Gastrocnemius medialis (tissue), 4 donors: ENCODE results near the gene TERT. TPM values are rescaled to one million over a fixed set of nuclear protein-coding genes. Genes with fewer than 3 reads are reported as not detected.

Experiments
- ATAC-seq, 2 donors: fragments of 150-250 bp; one replicate each; pipeline ENCODE4 v1.9.1; 2016
- DNase-seq, 2 donors: peaks; one replicate each; pipeline ENCODE4 v3.0.0-alpha.2; 2019
- H3K27ac ChIP-seq, 4 donors: fragments of 200-600 bp; sonication (generic); 1 replicate in 1 of 4; 2 replicates in 3 of 4; pipeline ENCODE4 v1.5.1; 2016 to 2018; ENCODE audit warnings: mild to moderate bottlenecking in 2 of 4, moderate library complexity in 1 of 4
- H3K27me3 ChIP-seq, 3 donors: fragments of 200-600 bp; sonication (generic) in 2 of 3; 1 replicate in 1 of 3; 2 replicates in 2 of 3; pipeline versions ENCODE4 v1.5.1 to v1.6.0; 2016 to 2019; ENCODE audit warnings: mild to moderate bottlenecking in 1 of 3, moderate library complexity in 1 of 3
- H3K36me3 ChIP-seq, 2 donors: fragments of 200-600 bp; sonication (generic) in 1 of 2; one replicate each; pipeline ENCODE4 v1.5.1; 2017 to 2018
- H3K4me1 ChIP-seq, 2 donors: fragments of 200-600 bp; sonication (generic) in 1 of 2; one replicate each; pipeline ENCODE4 v1.5.1; 2016 to 2017; ENCODE audit warnings: mild to moderate bottlenecking in 2 of 2
- H3K4me3 ChIP-seq, 4 donors: fragments of 200-600 bp; sonication (generic) in 3 of 4; 1 replicate in 1 of 4; 2 replicates in 3 of 4; pipeline ENCODE4 v1.5.1; 2016 to 2019; ENCODE audit warnings: mild to moderate bottlenecking in 2 of 4
- H3K9me3 ChIP-seq, 3 donors: fragments of 200-600 bp; sonication (generic) in 2 of 3; 1 replicate in 1 of 3; 2 replicates in 2 of 3; pipeline ENCODE4 v1.5.1; 2016 to 2019
- POLR2A ChIP-seq, 2 donors: fragments of 450-650 bp; IDR thresholded peaks; one replicate each; pipeline ENCODE4 v1.6.1; 2017; ENCODE audit warnings: antibody characterized with exemption in 2 of 2, mild to moderate bottlenecking in 2 of 2, moderate library complexity in 2 of 2
- in situ Hi-C, 4 donors: fragments of 200-750 bp; cut with MboI; loops; one replicate each; pipeline versions ENCODE4 v1.15.0 to v1.8.0; 2017; ENCODE audit warnings: low sequenced_read_pairs in 4 of 4
- intact Hi-C: fragments of 100-400 bp; cut with DNase I; formaldehyde crosslinking; loops from one replicate; pipeline ENCODE4 v1.15.1; 2023; ENCODE audit warnings: low total_unique reads
- total RNA-seq, 4 donors: library from RNA; depleted of rRNA; stranded (reverse); fragments of >200 nt; gene quantifications; one replicate each; pipeline versions ENCODE4 v1.1.0 to v1.2.3, GENCODE V29; 2016
- TF ChIP-seq, protein P1 (sequence below), 5 experiments: fragments of 450-650 bp in 3 of 5; fragments of 200-600 bp in 2 of 5; sonication (generic) in 2 of 5; IDR thresholded peaks in 4 of 5; conservative IDR thresholded peaks in 1 of 5; 1 replicate in 4 of 5; 2 replicates in 1 of 5; pipeline ENCODE4 v1.5.1; 2016 to 2019; ENCODE audit warnings: antibody characterized with exemption in 5 of 5, mild to moderate bottlenecking in 3 of 5, moderate library complexity in 3 of 5

Gene TERT
- total RNA-seq, 4 donors from 2014 or later: not detected

DNA sequence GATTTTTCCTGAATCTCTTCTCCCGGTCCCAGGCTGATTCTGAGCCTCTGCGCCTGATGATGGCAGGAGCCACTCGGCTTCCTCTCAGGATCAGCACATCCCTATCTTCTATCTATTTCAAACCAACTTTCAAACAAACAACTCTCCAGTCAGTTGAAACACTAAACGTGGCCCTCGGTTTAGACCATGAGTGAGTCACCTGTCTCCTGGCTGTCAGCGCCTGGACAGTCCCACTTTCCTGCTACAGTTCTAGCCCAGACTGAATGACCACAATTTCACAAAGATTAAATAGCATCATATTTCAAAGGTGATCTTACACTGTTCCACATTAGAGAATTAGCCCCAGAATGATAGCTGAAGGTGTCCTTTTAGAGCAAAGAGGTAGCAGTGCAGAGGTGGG, 87.3 kb downstream of the TERT start:
- no peak overlapping the region for H3K4me3 ChIP-seq
- no peak for DNase-seq
- intact Hi-C loops (no loop called here), in situ Hi-C loops (no loop called here)
- TF ChIP-seq, protein P1, sequence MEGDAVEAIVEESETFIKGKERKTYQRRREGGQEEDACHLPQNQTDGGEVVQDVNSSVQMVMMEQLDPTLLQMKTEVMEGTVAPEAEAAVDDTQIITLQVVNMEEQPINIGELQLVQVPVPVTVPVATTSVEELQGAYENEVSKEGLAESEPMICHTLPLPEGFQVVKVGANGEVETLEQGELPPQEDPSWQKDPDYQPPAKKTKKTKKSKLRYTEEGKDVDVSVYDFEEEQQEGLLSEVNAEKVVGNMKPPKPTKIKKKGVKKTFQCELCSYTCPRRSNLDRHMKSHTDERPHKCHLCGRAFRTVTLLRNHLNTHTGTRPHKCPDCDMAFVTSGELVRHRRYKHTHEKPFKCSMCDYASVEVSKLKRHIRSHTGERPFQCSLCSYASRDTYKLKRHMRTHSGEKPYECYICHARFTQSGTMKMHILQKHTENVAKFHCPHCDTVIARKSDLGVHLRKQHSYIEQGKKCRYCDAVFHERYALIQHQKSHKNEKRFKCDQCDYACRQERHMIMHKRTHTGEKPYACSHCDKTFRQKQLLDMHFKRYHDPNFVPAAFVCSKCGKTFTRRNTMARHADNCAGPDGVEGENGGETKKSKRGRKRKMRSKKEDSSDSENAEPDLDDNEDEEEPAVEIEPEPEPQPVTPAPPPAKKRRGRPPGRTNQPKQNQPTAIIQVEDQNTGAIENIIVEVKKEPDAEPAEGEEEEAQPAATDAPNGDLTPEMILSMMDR (IDR thresholded peaks at IDR 0.05 in 4 of 5, conservative IDR thresholded peaks at IDR 0.05 in 1 of 5): no peak
- TF ChIP-seq POLR2A (IDR thresholded peaks at IDR 0.05): no peak
- no peaks in the 10 kb centered on the region for H3K36me3 ChIP-seq
- H3K27ac ChIP-seq: no peak overlapping the region
- ATAC-seq: no peak
- no peaks in the 10 kb centered on the region for H3K9me3 ChIP-seq
- H3K27me3 ChIP-seq: peaks cover 3 to 9% (median 6%) of the 10 kb centered on the region in 3 donors
- H3K4me1 ChIP-seq: no peaks in the 10 kb centered on the region

DNA sequence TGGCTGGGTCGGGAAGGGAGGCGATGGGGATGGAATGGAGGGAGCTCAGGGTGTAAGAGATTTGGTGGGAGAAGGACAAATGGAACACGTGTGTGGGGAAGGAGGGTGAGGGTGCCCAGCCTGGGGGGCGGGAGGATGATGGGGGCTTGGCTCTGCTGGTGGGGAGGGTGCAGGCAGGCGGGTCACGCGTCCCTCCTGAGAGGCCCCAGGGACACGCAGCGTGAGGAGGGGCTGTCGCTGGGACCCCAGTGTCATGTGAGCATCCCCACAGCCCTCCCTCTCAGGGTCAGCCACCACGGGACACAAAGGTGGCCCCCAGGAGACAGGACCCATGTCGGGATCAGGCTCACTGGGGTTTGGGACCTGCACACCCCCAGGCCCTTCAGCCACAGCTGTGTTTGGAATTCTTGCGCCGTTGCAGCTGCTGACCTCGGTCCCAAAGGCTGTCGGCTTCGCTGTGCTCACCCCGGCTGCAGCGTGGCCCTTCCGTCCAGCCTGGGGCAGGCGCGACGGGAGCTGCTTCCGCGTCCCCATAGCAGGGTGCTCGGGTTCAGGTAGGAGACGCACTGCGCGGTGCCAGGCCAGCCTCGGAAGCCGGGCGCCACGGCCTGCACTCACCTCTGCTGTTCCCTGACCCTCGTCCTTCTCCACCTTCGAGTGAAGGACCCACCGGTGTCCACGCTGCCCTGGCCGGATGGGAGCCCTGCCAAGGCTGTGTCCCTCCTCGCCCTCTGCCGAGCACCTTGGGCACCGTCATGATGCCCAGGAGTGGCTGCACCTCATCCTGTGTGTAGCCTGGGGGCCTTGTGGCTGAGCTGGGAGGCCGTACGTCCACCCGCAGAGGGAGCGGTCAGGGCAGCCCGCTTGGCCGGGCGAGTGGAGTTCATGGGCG, 88.1 kb downstream of the TERT start:
- no peaks in the 10 kb centered on the region for H3K36me3 ChIP-seq
- TF ChIP-seq, protein P1 (IDR thresholded peaks at IDR 0.05 in 4 of 5, conservative IDR thresholded peaks at IDR 0.05 in 1 of 5): no peak
- TF ChIP-seq POLR2A (IDR thresholded peaks at IDR 0.05): no peak
- DNase-seq: no peak
- H3K4me3 ChIP-seq: no peak overlapping the region
- H3K4me1 ChIP-seq: no peaks in the 10 kb centered on the region
- no peaks in the 10 kb centered on the region for H3K9me3 ChIP-seq
- no peak overlapping the region for H3K27ac ChIP-seq
- intact Hi-C loops: no loop called here
- in situ Hi-C loops: no loop called here
- peaks cover 3 to 9% (median 6%) of the 10 kb centered on the region in 3 donors for H3K27me3 ChIP-seq
- ATAC-seq: no peak

DNA sequence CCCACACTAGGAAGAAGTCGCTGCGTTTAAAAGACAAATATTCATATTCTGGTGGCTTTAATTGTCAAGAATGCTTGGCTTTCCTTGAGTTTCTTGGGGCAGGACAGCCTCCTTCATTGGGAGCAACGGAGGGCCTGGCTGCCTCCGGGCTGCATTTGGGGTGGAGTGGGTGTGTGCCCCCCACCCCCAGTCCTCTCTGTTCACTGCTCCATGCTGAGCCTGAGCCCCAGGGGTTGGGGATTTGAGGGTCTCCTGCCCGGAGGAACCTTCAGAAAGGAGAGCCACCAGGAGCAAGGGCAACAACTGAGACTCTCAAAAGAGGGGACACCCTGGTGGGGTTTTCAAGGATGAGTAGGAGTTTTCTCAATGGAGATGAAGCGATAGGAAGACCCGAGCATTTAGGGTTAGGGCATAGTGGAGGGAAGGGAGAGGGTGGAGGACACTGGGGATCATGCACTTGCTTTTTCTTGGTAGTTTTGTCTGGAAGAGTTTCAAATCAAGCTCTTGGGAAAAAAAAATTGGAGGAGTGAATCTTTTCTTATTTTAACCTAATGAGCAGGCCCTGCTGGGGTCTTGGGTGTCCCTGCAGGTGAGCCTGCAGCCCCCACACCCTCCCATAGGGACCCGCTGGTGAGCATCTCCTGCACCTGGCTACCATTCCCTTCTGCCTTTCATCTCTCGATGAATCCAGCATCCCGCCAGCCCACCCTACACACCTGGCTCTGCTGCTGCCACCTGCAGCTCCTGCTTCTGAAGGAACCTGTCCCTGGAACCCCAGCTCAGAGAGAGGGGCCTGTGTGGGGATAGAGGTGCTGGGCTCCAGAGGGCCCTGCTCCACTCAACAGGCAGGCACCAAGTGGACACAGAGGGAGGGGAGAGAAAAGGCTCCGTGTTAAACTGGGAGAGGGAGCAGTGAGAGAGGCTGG, 89.3 kb downstream of the TERT start:
- peaks cover 3 to 9% (median 6%) of the 10 kb centered on the region in 3 donors for H3K27me3 ChIP-seq
- ATAC-seq (no peak), DNase-seq (no peak)
- no peaks in the 10 kb centered on the region for H3K4me1 ChIP-seq
- intact Hi-C loops: no loop called here
- H3K27ac ChIP-seq: no peak overlapping the region
- H3K4me3 ChIP-seq: no peak overlapping the region
- in situ Hi-C loops: no loop called here
- no peak for TF ChIP-seq POLR2A (IDR thresholded peaks at IDR 0.05)
- TF ChIP-seq, protein P1 (IDR thresholded peaks at IDR 0.05 in 4 of 5, conservative IDR thresholded peaks at IDR 0.05 in 1 of 5): no peak
- H3K36me3 ChIP-seq: no peaks in the 10 kb centered on the region
- H3K9me3 ChIP-seq: no peaks in the 10 kb centered on the region

DNA sequence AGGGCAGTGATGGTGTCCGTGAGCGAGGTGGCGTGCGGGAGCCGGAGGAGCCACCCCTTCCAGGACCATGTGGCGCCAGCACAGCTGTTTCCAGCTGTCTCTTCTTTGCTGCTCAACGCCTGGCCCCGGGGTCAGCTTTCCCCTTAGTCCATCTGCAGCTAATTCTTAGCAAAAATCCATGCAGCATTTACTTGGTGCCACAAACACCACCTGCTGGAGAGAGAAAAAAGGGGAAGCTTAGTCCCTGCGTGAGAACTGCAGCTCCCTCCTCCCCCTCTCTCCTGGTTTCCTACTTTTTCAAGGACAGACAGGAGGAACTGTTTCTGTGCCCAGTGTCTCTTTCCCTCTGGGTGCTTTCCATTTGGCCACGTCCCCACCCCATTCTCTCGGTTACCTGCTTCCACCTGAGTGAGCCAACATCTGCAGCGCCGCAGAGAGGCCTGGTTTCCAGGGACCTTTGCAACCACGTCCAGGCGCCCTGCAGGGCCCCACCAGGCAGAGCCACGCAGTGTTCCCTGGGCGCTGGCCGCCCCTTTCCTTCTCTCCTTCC, 90.1 kb downstream of the TERT start:
- H3K27me3 ChIP-seq: peaks cover 6 to 11% (median 9%) of the 10 kb centered on the region in 3 donors
- no peak for DNase-seq
- H3K4me3 ChIP-seq: no peak overlapping the region
- H3K4me1 ChIP-seq: no peaks in the 10 kb centered on the region
- intact Hi-C loops: no loop called here
- in situ Hi-C loops: no loop called here
- no peak for ATAC-seq
- H3K36me3 ChIP-seq: no peaks in the 10 kb centered on the region
- TF ChIP-seq, protein P1 (IDR thresholded peaks at IDR 0.05 in 4 of 5, conservative IDR thresholded peaks at IDR 0.05 in 1 of 5): no peak
- no peak for TF ChIP-seq POLR2A (IDR thresholded peaks at IDR 0.05)
- no peaks in the 10 kb centered on the region for H3K9me3 ChIP-seq
- H3K27ac ChIP-seq: no peak overlapping the region
